IMR-90 (cell line): ENCODE data around the gene PTPN22. TPM values are rescaled to one million over a fixed set of nuclear protein-coding genes. Genes with fewer than 3 reads are reported as not detected.

Experiments used
- ATAC-seq: fragments of 200-7000 bp; cut with Tn5 transposase; 2 replicates; pipeline ENCODE4 v1.9.1; 2020; ENCODE audit warnings: low read depth, mild to moderate bottlenecking, moderate library complexity
- BruUV-seq: library from RNA; stranded (reverse); fragments of 400-500 nt; replicated peaks from 2 replicates; lab custom pipeline; 2021; lab: Mats Ljungman, UMichigan
- CTCF ChIA-PET: fragments of 300-600 bp; formaldehyde crosslinking; extraction: SDS; loops from one replicate; lab custom pipeline; 2021; ENCODE audit warnings: antibody characterized with exemption; lab: Yijun Ruan, JAX
- POLR2A ChIA-PET: fragments of 300-600 bp; sonication (Branson Sonifier 250); formaldehyde crosslinking; loops from one replicate; lab custom pipeline; 2022; ENCODE audit warnings: antibody characterized with exemption; ENCODE audit not compliant: unreplicated experiment; lab: Charles Lee
- DNase-seq: peaks from one replicate; pipeline ENCODE4 v3.0.0; 2013
- H2AFZ ChIP-seq: replicated peaks from 2 replicates; pipeline ENCODE3; 2013; ENCODE audit warnings: low read length, mild to moderate bottlenecking; ENCODE audit not compliant: poor library complexity
- H2AK5ac ChIP-seq: 2 replicates; pipeline ENCODE4 v1.6.1; 2013; ENCODE audit warnings: low read depth, low read length, inconsistent platforms
- H2AK9ac ChIP-seq: replicated peaks from 2 replicates; pipeline ENCODE3; 2013; ENCODE audit warnings: mild to moderate bottlenecking, low read depth, low read length, moderate library complexity; ENCODE audit not compliant: poor library complexity
- H2BK120ac ChIP-seq: 2 replicates; pipeline ENCODE4 v1.6.1; 2013; ENCODE audit warnings: low read depth, low read length, inconsistent platforms
- H2BK15ac ChIP-seq: 3 replicates; pipeline ENCODE4 v1.6.1; 2013; ENCODE audit warnings: low read depth, low read length, inconsistent platforms
- H2BK20ac ChIP-seq: 2 replicates; pipeline ENCODE4 v1.6.1; 2013; ENCODE audit warnings: low read depth, mild to moderate bottlenecking, inconsistent platforms, low read length, moderate library complexity
- H2BK5ac ChIP-seq: 2 replicates; pipeline ENCODE4 v1.6.1; 2013; ENCODE audit warnings: mild to moderate bottlenecking, low read depth, low read length, inconsistent platforms; ENCODE audit not compliant: poor library complexity, severe bottlenecking
- H3K14ac ChIP-seq: replicated peaks from 2 replicates; pipeline ENCODE4 v1.6.1; 2013; ENCODE audit warnings: low read depth, low read length, inconsistent platforms
- H3K18ac ChIP-seq: 2 replicates; pipeline ENCODE4 v1.6.1; 2013; ENCODE audit warnings: low read depth, low read length, control low read depth
- H3K23ac ChIP-seq: 2 replicates; pipeline ENCODE4 v1.6.1; 2013; ENCODE audit warnings: low read depth, low read length, inconsistent platforms
- H3K27ac ChIP-seq: 2 replicates; pipeline ENCODE4 v1.5.1; 2013; ENCODE audit warnings: mild to moderate bottlenecking, control low read depth, low read length; ENCODE audit not compliant: insufficient read depth
- H3K27me3 ChIP-seq: 2 replicates; pipeline ENCODE4 v1.6.1; 2013; ENCODE audit warnings: low read length; ENCODE audit not compliant: control insufficient read depth, insufficient read depth
- H3K36me3 ChIP-seq: 2 replicates; pipeline ENCODE4 v1.6.1; 2013; ENCODE audit warnings: low read length, mixed read lengths; ENCODE audit not compliant: control insufficient read depth, insufficient read depth
- H3K4ac ChIP-seq: 2 replicates; pipeline ENCODE4 v1.6.1; 2013; ENCODE audit warnings: low read depth, low read length, inconsistent platforms
- H3K4me1 ChIP-seq: 2 replicates; pipeline ENCODE4 v1.6.1; 2013; ENCODE audit warnings: low read length, mixed read lengths; ENCODE audit not compliant: control insufficient read depth, insufficient read depth
- H3K4me2 ChIP-seq: 2 replicates; pipeline ENCODE4 v1.6.1; 2013; ENCODE audit warnings: low read depth, mild to moderate bottlenecking, control low read depth, low read length, moderate library complexity
- H3K4me3 ChIP-seq: 2 replicates; pipeline ENCODE4 v1.5.1; 2013; ENCODE audit warnings: low read depth, mild to moderate bottlenecking, control low read depth, low read length, moderate library complexity; ENCODE audit not compliant: insufficient read depth
- H3K56ac ChIP-seq: 2 replicates; pipeline ENCODE4 v1.6.1; 2013; ENCODE audit warnings: low read length, inconsistent platforms; ENCODE audit not compliant: insufficient read depth; ENCODE audit errors: extremely low read depth
- H3K79me1 ChIP-seq, 2 experiments: 2 replicates each; pipeline ENCODE4 v1.6.1; 2013; ENCODE audit warnings: low read length in 2 of 2, inconsistent platforms in 1 of 2, low read depth in 1 of 2
- H3K9ac ChIP-seq: 2 replicates; pipeline ENCODE4 v1.6.1; 2013; ENCODE audit warnings: low read depth, low read length, control low read depth
- H3K9me1 ChIP-seq: 2 replicates; pipeline ENCODE4 v1.6.1; 2013; ENCODE audit warnings: low read length, inconsistent platforms; ENCODE audit not compliant: insufficient read depth
- H3K9me3 ChIP-seq: 2 replicates; pipeline ENCODE4 v1.6.1; 2013; ENCODE audit warnings: low read length; ENCODE audit not compliant: control insufficient read depth, insufficient read depth
- H4K20me1 ChIP-seq: 2 replicates; pipeline ENCODE4 v1.6.1; 2013; ENCODE audit warnings: low read length, inconsistent platforms; ENCODE audit not compliant: insufficient read depth
- H4K5ac ChIP-seq: 2 replicates; pipeline ENCODE4 v1.6.1; 2013; ENCODE audit warnings: mild to moderate bottlenecking, low read depth, low read length, control low read depth
- H4K8ac ChIP-seq, 2 experiments: 2 replicates each; pipeline ENCODE4 v1.6.1; 2013; ENCODE audit warnings: low read depth in 2 of 2, low read length in 2 of 2, control low read depth in 1 of 2, inconsistent platforms in 1 of 2
- H4K91ac ChIP-seq: 2 replicates; pipeline ENCODE4 v1.6.1; 2013; ENCODE audit warnings: low read depth, low read length, inconsistent platforms; ENCODE audit not compliant: insufficient read depth
- BHLHE40 ChIP-seq: fragments of 150-350 bp; IDR thresholded peaks from 2 replicates; pipeline ENCODE4 v1.6.1; 2016; ENCODE audit warnings: mild to moderate bottlenecking, low read depth, low read length
- FOS ChIP-seq: fragments of 150-350 bp; IDR thresholded peaks from 2 replicates; pipeline ENCODE4 v1.6.1; 2016; ENCODE audit warnings: low read depth, low read length
- MAFK ChIP-seq: IDR thresholded peaks from 2 replicates; pipeline ENCODE4 v1.6.1; 2012; ENCODE audit warnings: low read depth, low read length, improper control_type of control experiment
- NFE2L2 ChIP-seq: fragments of 150-350 bp; IDR thresholded peaks from 2 replicates; pipeline ENCODE4 v1.6.1; 2016; ENCODE audit warnings: low read depth, mild to moderate bottlenecking, low read length
- RAD21 ChIP-seq: IDR thresholded peaks from 2 replicates; pipeline ENCODE4 v1.6.1; 2012; ENCODE audit warnings: low read length, improper control_type of control experiment
- SMC3 ChIP-seq: fragments of 150-350 bp; IDR thresholded peaks from 2 replicates; pipeline ENCODE4 v1.6.1; 2016; ENCODE audit warnings: low read depth, mild to moderate bottlenecking, antibody characterized with exemption, low read length, moderate library complexity
- WGBS, 2 experiments: methylation state at CpG; one replicate each; pipeline versions ENCODE4 v1.1.5 to v1.1.7; 2013; ENCODE audit warnings: missing lambda C conversion rate in 2 of 2; ENCODE audit not compliant: insufficient read length in 1 of 2; ENCODE audit errors: extremely low coverage in 2 of 2; 5-methylcytosine and 5-hydroxymethylcytosine counted together
- dilution Hi-C: fragments of 300-500 bp; cut with HindIII; formaldehyde crosslinking; loops from one replicate; pipeline ENCODE4 v1.14.3; 2018; ENCODE audit warnings: low sequenced_read_pairs; ENCODE audit not compliant: unreplicated experiment
- in situ Hi-C: fragments of 300-500 bp; cut with MboI; formaldehyde crosslinking; loops from 3 replicates; pipeline ENCODE4 v1.14.3; 2019; ENCODE audit warnings: low sequenced_read_pairs, inconsistent platforms, mixed read lengths
- intact Hi-C: fragments of 100-400 bp; cut with micrococcal nuclease; formaldehyde crosslinking; loops from 2 replicates; pipeline ENCODE4 v1.10.0; 2022
- polyA plus RNA-seq, 3 experiments: library from polyadenylated mRNA; depleted of rRNA; stranded (reverse); fragments of >200 nt; gene quantifications; 2 replicates each; pipeline ENCODE4 v1.2.3, GENCODE V29; 2012; ENCODE audit warnings: low replicate concordance in 1 of 3
- total RNA-seq: library from RNA; depleted of rRNA; stranded (reverse); fragments of >200 nt; gene quantifications from 2 replicates; pipeline ENCODE4 v1.2.3, GENCODE V29; 2012

Gene PTPN22
- total and polyA plus RNA-seq, 2 of the 4 experiments (the other 2 are of a cell fraction), result 0.14 to 0.18 TPM

DNA sequence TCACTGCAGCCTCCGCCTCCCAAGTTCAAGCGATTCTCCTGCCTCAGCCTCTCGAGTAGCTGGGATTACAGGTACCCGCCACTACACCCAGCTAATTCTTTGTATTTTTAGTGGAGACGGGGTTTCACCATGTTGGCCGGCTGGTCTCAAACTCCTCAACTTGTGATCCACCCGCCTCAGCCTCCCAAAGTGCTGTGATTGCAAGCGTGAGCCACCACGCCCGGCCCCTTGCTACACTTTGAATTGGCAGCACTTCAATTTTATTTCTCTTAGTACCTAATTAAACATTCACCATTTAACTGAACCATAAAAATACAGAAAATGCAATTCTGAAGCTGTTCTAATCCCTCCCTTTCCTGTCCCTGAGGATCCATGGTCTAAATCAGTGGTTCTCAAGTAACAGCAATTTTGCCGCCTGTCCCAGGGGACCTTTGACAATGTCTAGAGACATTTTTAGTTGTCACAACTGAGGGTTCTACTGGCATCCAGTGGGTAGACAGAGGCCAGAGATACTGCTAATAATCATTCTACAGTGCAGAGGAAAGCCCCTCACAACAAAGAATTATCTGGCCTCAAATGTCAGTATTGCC, 20.2 kb upstream of the PTPN22 start:
- intact Hi-C loops, result no loop called here
- H4K91ac ChIP-seq, result no peak overlapping the region
- H3K4ac ChIP-seq, result no peak overlapping the region
- H3K9me3 ChIP-seq, result no peaks in the 10 kb centered on the region
- no peak overlapping the region for H3K56ac ChIP-seq
- H3K4me2 ChIP-seq, result no peak overlapping the region
- H3K4me3 ChIP-seq, result no peak overlapping the region
- TF ChIP-seq FOS (no peak), NFE2L2 (no peak), RAD21 (no peak), BHLHE40 (no peak), SMC3 (no peak), MAFK (no peak)
- H3K23ac ChIP-seq, result no peak overlapping the region
- no peaks in the 10 kb centered on the region for H3K9me1 ChIP-seq
- no peaks in the 10 kb centered on the region for H3K4me1 ChIP-seq
- dilution Hi-C loops, result no loop called here
- no peaks in the 10 kb centered on the region for H3K27me3 ChIP-seq
- no peak overlapping the region for H3K14ac ChIP-seq
- ChIA-PET CTCF (interaction anchor here (0.9 kb wide), 1 partner anchor 12 kb away, joined by 3 read pairs; no protein-coding TSS in a partner anchor), POLR2A (no interaction called here)
- no peak overlapping the region for H2BK15ac ChIP-seq
- ATAC-seq (no peak), DNase-seq (no peak)
- no peak overlapping the region for H3K27ac ChIP-seq
- 90% methylated on average over 7 of the region's 11 CpGs; no CpG with 5 or more reads in 1 of the 2 experiments for WGBS, 2 experiments
- H3K79me1 ChIP-seq, result no peaks in the 10 kb centered on the region
- no peak overlapping the region for H2BK120ac ChIP-seq
- no peak overlapping the region for H3K9ac ChIP-seq
- H2BK5ac ChIP-seq, result no peak overlapping the region
- H4K8ac ChIP-seq, result no peak overlapping the region
- no peak overlapping the region for H2AK9ac ChIP-seq
- no peak overlapping the region for H3K18ac ChIP-seq
- H3K36me3 ChIP-seq, result peaks cover 8% of the 10 kb centered on the region
- H2BK20ac ChIP-seq, result no peak overlapping the region
- no peak overlapping the region for H4K5ac ChIP-seq
- H2AK5ac ChIP-seq, result no peak overlapping the region
- BruUV-seq, result no TSS peak
- no peak overlapping the region for H2AFZ ChIP-seq
- no peaks in the 10 kb centered on the region for H4K20me1 ChIP-seq
- in situ Hi-C loops, result no loop called here
